ENCODE data around the gene TMEM179. TPM values are rescaled to one million over a fixed set of nuclear protein-coding genes. Genes with fewer than 3 reads are reported as not detected.
A peak's percentile ranks its signal among the peaks of the same experiment; 100 is the strongest.

Gene TMEM179
- total RNA-seq, 2 donors from 2014 or later = 0.48 to 0.84 TPM

DNA sequence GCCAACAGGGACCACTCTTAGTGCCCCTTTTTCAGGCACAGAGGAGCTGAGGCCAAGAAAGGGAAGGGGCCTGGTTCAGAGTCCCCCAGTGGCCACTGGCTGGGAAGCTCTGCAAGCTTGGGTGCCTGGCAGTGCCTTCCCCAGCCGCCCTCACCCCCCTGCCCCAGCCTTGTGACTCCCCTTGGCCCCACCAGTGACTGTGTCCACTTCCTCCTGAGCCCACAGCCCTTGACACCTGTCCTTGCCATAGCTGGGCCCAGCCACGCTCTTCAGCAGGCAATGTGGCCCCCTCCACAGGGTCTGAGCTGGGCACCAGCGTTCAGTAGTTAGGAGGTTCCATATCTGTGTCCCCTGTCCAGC is 44.0 kb downstream of the TMEM179 start:
- Mint-ChIP-seq H3K36me3 (no peaks in the 10 kb centered on the region), H3K27ac (no peak overlapping the region), H3K4me3 (no peak overlapping the region), H3K9me3 (no peaks in the 10 kb centered on the region), H3K27me3 (peaks cover 0 to 5% of the 10 kb centered on the region in 2 donors), H3K4me1 (ENCODE audit: low read depth in 2 of 2) (no peaks in the 10 kb centered on the region)
- DNase-seq (ENCODE audit: low spot score) (peak; percentile 12), ATAC-seq (no peak)

DNA sequence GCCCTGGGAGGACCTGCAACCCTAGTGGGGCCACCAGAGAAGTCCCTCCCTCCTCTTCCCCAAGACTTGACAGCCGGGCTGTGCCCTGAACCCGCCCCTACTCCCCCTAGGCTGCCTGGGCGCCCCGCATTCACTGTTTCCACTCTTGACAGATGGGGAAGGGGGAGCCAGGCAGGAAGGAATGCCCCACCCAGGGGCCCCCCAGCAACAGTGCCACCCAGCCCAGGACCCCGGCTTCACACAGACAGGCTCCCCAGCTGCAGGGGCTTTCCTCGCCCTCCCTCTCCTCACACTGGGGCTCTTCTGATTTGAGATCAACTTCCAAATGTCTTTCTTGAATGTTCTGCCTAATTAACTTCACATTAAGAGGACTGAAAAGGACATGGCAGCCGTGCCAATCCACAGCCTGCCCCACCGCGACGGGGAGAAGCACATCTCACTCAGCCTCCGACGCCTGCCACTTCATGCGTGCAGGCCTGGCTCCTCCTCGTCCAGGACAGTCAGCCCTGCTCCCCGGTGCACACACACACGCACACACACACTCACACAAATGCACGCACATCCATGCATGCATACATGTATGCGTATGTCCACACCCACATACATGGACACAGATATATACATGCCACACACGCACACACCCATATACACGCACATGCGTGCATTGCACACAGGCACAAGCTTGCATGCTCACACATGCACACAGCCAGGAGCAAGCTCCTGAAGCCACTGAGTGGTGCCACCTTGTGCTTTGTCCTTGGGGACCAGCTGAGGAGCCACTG is 44.6 kb downstream of the TMEM179 start:
- Mint-ChIP-seq H3K36me3 (no peaks in the 10 kb centered on the region), H3K4me3 (no peak overlapping the region), H3K4me1 (ENCODE audit: low read depth in 2 of 2) (no peaks in the 10 kb centered on the region), H3K27me3 (peaks cover 0 to 5% of the 10 kb centered on the region in 2 donors), H3K27ac (no peak overlapping the region), H3K9me3 (no peaks in the 10 kb centered on the region)
- DNase-seq (ENCODE audit: low spot score) (peak; percentile 55), ATAC-seq (no peak)

DNA sequence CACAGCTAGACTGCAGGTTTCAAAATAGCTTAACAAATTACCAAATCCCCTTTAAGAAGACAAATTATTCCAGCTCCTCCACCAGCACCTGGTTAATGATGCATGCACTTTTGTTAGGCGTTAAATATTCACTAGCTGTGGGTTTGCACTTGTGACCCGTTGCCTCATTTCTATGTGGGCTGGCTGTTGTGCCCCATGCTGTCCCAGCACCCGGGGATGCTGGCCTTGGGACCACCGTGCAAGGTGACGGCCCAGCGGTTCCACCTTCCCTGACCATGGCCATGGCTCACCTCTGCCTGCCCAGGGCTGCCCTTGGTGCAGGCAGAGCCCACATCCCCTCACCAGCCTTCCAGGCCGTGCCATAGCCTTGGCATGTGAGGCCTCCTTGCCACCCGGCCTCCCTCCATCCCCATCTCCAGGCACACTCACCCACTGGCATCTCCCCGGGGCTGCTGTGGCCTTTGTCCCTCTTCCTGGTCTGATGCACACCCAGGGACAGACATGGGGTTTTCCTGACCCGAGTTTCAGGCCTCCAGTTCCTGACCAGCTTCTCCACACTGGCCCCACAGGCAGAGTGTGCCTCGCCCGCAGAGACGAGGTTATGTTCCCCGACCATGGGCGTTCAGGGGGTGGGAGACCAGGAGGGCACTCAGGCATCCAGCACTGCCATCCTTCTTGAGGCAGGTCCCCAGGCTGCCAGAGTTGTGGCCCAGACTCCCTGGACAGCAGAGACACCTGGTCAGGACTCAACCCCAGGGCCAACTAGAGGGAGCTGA is 45.4 kb downstream of the TMEM179 start:
- no peak overlapping the region for H3K4me3 Mint-ChIP-seq
- H3K27me3 Mint-ChIP-seq = peaks cover 0 to 5% of the 10 kb centered on the region in 2 donors
- no peaks in the 10 kb centered on the region for H3K4me1 Mint-ChIP-seq (ENCODE audit: low read depth in 2 of 2)
- H3K36me3 Mint-ChIP-seq = no peaks in the 10 kb centered on the region
- no peak for ATAC-seq
- H3K27ac Mint-ChIP-seq = no peak overlapping the region
- peak; percentile 45 for DNase-seq (ENCODE audit: low spot score)
- no peaks in the 10 kb centered on the region for H3K9me3 Mint-ChIP-seq

DNA sequence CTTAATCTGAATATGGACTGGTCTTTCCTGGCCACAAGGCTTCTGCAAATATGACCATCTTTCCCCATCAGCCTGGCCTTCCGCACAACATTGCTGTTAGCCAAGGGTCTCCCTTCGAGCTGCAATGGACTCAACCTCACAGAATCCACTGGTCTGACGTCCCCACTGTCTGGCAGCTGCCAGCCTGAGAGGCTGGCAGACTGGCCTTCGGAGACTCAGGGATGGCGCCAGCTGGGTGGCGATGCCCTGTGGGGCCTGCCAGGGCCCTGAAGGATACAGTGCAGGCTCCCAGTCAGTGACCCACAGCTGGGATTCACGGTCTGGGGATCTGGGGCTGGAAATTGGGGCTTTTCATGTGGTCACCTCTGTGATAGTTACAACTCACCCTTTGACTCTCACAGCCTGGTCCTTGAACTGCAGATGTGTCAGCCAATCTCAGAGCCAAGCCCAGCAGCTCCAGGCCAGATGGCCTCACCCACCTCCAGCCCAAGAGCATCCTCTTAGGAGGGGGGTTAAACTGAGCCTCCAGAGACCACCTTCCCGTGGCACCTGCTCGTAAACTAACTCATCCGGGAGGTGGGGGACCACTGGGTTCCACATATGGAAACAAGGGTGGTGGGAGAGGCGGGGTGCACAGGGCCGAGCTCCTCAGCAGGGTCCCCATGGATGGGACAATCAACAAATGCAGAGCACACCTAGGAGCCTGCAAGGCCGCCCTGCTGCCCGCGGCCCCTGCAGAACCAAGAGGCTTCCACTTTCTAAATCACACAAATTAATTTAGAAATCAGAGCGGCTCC is 46.1 kb downstream of the TMEM179 start:
- Mint-ChIP-seq H3K36me3 (no peaks in the 10 kb centered on the region), H3K27me3 (peaks cover 0 to 8% of the 10 kb centered on the region in 2 donors), H3K27ac (no peak overlapping the region), H3K9me3 (no peaks in the 10 kb centered on the region), H3K4me1 (ENCODE audit: low read depth in 2 of 2) (no peaks in the 10 kb centered on the region), H3K4me3 (no peak overlapping the region)
- ATAC-seq (no peak), DNase-seq (ENCODE audit: low spot score) (peak; percentile 55)

DNA sequence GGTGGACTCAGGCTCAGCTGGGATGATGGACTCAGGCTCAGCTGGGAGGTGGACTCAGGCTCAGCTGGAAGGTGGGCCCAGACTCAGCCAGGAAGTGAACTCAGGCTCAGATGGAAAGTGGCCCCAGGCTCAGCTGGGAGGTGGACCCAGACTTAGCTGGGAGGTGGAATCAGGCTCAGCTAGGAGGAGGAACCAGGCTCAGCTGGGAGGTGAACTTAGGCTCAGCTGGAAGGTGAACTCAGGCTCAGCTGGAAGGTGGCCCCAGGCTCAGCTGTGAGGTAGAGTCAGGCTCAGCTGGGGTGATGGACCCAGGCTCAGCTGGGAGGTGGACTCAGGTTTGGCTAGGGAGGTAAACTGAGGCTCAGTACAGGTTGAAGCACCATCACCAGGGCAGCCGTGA is 46.8 kb downstream of the TMEM179 start:
- H3K36me3 Mint-ChIP-seq = no peaks in the 10 kb centered on the region
- no peak for ATAC-seq
- no peaks in the 10 kb centered on the region for H3K4me1 Mint-ChIP-seq (ENCODE audit: low read depth in 2 of 2)
- no peak overlapping the region for H3K4me3 Mint-ChIP-seq
- no peaks in the 10 kb centered on the region for H3K9me3 Mint-ChIP-seq
- H3K27me3 Mint-ChIP-seq = peaks cover 0 to 8% of the 10 kb centered on the region in 2 donors
- H3K27ac Mint-ChIP-seq = no peak overlapping the region
- peak; percentile 42 for DNase-seq (ENCODE audit: low spot score)

DNA sequence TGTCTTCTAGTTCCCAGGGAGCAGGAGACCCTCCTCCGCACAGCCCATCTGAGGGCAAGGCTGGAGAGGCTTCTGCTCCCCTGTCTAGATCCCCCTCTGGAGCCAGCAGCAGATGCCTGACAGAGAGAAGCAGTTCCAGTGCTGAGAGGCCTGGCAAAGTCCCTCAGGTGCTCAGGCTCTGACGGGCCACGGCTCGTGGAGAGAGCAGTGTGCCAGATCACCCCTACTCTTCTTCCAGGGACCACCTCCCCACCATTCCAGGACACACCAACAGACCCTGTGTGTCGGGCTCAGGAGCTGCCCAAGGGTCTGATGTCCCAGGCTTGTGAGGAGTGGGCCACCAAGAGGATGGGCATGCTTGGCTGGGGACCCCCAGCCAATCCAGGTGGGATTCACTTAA is 47.5 kb downstream of the TMEM179 start:
- no peak overlapping the region for H3K4me3 Mint-ChIP-seq
- no peaks in the 10 kb centered on the region for H3K9me3 Mint-ChIP-seq
- peaks cover 0 to 8% of the 10 kb centered on the region in 2 donors for H3K27me3 Mint-ChIP-seq
- H3K36me3 Mint-ChIP-seq = no peaks in the 10 kb centered on the region
- H3K27ac Mint-ChIP-seq = no peak overlapping the region
- no peaks in the 10 kb centered on the region for H3K4me1 Mint-ChIP-seq (ENCODE audit: low read depth in 2 of 2)
- peak; percentile 54 for DNase-seq (ENCODE audit: low spot score)
- no peak for ATAC-seq

DNA sequence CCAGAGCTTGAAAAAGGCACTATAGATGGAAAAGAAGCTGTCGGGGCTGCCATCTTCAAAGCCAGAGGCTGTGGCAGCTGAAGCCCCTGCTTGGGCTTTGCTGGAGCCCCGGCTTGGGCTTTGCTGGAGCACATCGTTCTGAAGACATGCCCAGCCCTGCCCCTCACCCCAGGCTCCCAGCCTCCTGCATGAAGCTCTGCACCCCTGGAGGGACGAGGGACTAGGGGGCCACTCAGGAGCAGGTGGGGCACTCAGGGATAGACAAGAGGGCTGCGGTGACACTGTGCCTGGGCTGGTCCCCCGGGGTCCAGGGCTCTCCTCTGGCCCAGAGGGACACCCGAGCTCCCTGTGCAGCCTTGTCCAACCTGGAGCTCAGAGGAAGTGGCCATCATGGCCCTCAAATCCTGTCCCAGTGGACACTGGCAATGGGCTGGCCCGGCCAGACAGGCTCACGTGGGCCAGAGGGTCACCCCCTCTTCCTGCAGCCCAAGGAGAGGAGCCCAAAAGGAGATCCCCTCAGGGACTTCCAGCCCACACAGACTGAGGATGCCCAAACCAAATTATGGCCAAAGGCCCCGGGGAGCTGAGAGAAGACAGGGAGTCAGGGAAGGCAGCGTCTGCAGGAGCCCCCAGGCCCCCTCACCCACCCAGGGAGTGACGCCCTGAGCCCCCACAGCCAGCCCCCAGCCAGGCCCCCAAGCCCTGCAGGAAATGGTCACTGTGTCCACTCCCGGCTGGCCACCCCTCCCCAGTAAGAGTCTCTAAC is 48.1 kb downstream of the TMEM179 start:
- peak; percentile 51 for DNase-seq (ENCODE audit: low spot score)
- H3K4me1 Mint-ChIP-seq (ENCODE audit: low read depth in 2 of 2) = no peaks in the 10 kb centered on the region
- H3K27ac Mint-ChIP-seq = no peak overlapping the region
- H3K4me3 Mint-ChIP-seq = no peak overlapping the region
- H3K36me3 Mint-ChIP-seq = no peaks in the 10 kb centered on the region
- ATAC-seq = no peak
- peaks cover 0 to 6% of the 10 kb centered on the region in 2 donors for H3K27me3 Mint-ChIP-seq
- no peaks in the 10 kb centered on the region for H3K9me3 Mint-ChIP-seq

DNA sequence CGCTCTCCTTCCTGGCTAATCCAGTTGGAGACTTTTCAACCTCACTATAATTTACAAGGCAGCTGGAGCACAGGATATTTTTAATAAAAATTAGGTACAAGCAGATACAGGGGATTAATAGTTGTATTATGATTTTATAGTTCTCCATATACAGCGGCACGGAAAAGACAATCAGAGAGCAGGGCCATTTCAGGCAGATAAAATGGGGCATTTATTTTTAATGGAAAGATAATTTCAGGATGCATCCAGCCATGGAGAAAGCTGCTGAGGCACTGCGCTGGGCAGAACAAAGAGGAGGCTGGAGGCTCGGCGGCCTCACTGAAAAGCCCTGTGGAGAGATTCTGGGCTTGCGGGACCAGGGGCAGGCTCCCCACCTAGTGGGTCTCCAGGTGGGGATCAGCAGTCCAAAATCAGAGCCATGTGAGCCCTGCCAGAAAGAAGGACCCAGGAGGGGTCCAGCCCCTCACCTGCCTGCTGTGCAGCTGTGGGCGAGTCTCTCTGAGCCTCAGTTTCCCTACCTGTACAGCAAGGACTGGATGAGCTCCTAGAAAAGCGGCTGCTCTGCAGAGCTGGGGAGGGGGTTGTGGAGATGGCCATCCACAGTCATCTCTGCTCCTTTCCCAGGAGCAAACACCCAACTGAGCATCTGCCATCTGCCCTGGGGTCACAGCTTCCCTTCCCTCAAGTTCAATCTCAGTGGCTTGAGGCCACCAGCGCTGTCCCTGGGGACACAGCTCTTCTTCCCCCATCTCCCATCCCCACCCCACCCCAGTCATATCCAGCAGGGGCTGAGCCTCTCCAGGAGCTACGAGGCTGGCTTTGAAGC is 48.9 kb downstream of the TMEM179 start:
- no peaks in the 10 kb centered on the region for H3K9me3 Mint-ChIP-seq
- H3K27me3 Mint-ChIP-seq = peaks cover 0 to 6% of the 10 kb centered on the region in 2 donors
- DNase-seq (ENCODE audit: low spot score) (peak; percentile 31), ATAC-seq (no peak)
- no peaks in the 10 kb centered on the region for H3K36me3 Mint-ChIP-seq
- no peaks in the 10 kb centered on the region for H3K4me1 Mint-ChIP-seq (ENCODE audit: low read depth in 2 of 2)
- no peak overlapping the region for H3K27ac Mint-ChIP-seq
- no peak overlapping the region for H3K4me3 Mint-ChIP-seq

DNA sequence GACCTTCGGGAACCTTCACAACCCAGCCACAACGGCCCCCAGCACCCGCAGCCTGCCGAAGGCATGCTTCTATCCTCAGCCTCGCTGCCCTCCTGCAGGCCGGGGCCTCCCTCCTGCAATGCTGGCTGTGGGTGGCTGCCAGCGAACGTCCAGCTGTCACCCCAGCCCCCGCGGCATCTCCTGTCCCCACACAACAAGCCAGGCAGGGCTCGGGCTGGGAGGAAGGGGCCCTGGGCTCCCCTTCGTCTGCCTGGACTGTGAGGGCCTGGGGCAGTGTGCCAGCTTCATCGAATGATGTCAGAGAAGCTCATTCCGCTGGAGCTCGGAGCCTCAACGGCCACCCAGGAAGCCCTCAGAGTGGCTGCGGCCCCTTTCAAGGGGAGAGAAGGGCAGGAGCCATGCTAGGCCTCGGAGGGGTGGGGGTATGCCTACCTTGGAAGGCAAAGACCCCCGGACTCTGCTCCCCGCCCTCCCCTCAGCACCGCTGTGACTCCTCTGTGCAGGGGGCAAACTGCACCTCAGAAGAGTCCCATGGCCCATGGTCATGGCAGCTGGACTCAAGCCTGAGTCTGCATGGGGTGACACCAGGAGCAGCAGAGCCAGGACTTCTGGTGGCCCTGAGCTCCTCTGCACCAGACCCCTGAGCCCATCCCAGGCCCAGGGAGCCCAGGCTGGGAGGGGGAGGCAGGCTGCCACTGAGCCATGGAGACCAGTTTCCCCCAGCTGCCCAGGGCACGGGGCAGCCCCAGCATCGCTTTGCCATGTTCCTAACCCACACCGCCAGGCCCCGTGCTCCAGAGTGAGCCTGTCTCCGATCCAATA is 49.8 kb downstream of the TMEM179 start:
- H3K36me3 Mint-ChIP-seq = no peaks in the 10 kb centered on the region

DNA sequence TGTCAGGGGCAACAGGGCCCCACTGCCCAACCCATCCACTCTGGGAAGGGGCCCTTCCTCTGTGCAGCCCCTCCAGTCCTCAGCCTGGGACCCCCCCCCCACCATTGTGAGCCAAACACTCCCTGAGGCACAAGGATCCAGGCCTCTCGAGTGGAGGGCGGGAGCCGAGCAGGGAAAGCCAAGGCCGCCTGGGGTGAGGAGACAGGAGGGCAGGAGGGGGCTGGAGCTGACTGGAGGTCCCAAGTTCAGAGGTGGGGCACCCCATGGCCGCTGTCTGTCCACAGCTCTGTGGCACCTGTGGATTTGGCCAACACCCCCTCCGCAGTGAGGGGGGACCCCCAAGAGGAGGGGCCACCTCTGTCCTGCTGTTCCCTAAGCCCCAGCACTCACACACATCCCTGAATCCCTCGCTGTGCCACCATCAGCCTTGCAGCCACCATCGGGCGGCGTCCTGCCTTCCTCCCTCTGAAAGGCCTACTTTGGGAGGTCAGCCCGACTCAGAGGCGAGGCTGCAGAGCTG is 50.4 kb downstream of the TMEM179 start:
- H3K27me3 Mint-ChIP-seq = peaks cover 0 to 3% of the 10 kb centered on the region in 2 donors
- H3K36me3 Mint-ChIP-seq = no peaks in the 10 kb centered on the region
- DNase-seq (ENCODE audit: low spot score) (peak; percentile 34), ATAC-seq (no peak)
- H3K4me3 Mint-ChIP-seq = no peak overlapping the region
- no peak overlapping the region for H3K27ac Mint-ChIP-seq
- no peaks in the 10 kb centered on the region for H3K4me1 Mint-ChIP-seq (ENCODE audit: low read depth in 2 of 2)
- H3K9me3 Mint-ChIP-seq = no peaks in the 10 kb centered on the region

More for the DNA sequence above, 49.8 kb downstream of the TMEM179 start:
- Mint-ChIP-seq H3K4me3 (no peak overlapping the region), H3K9me3 (no peaks in the 10 kb centered on the region), H3K4me1 (ENCODE audit: low read depth in 2 of 2) (no peaks in the 10 kb centered on the region), H3K27ac (no peak overlapping the region), H3K27me3 (peaks cover 0 to 3% of the 10 kb centered on the region in 2 donors)
- ATAC-seq = no peak
- DNase-seq (ENCODE audit: low spot score) = peak; percentile 58

DNA sequence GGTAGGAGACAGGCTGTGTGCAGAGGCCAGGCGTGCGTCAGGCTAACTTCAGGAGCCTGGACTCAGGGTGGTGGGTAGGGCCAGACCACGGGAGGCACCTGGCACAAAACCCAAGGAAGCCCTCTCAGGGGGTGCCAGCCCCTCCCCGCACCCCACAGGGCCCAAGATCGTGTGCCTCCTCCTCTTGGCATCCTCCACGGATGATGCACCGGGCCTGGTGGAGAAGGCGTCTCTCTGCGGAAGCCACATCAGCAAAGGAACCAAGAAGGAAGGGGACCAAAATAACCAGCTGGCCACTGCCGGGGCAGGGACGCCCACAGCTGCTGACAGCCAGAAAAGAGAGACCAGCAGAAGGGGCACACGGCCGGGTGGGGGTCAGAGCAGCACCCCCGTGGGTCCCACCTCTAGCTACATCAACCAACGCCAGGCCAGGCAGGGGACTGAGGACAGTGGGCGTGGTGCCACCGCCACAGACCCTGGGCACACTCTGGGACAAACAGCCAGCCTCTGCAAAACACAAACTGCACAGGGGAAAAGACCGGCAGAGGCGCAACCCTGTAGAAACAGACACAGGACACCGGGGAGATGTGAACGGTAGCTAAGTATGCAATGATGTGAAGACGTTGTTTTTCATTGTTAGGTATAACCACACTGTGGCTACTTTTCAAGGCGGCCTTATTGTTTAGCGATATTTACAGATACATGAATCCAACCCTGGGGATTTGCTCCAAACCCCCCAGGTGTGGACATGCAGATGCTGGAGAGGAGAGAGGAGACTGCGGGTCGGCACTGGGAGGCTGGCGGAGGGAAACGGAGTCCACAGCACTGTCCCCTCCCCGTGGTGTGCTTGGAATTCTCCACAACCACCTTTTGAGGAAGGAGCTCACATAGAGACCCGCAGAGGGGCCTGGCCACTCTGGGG is 51.1 kb downstream of the TMEM179 start:
- Mint-ChIP-seq H3K9me3 (no peaks in the 10 kb centered on the region), H3K4me3 (no peak overlapping the region), H3K4me1 (ENCODE audit: low read depth in 2 of 2) (no peaks in the 10 kb centered on the region), H3K36me3 (no peaks in the 10 kb centered on the region), H3K27me3 (peaks cover 0 to 3% of the 10 kb centered on the region in 2 donors), H3K27ac (no peak overlapping the region)
- DNase-seq (ENCODE audit: low spot score) = no peak
- ATAC-seq = no peak
